Effector CD4-positive, alpha-beta T cell (primary cell): Measurements from ENCODE around the gene FCGR3B.
"Not testable (repeated sequence)": the region's sequence is repeated elsewhere in the genome, so short reads cannot be mapped to it uniquely, and the experiment has no call there.

Experiments used
- DNase-seq: peaks from one replicate; pipeline ENCODE4 v3.0.0-alpha.2; 2020

Gene FCGR3B

GRCh38 chr1:161605024-161605423 lies 26.0 kb downstream of the FCGR3B start:
- DNase-seq: not testable (repeated sequence)

- DNase-seq: not testable (repeated sequence)
Observed at GRCh38 chr1:161597077-161597476, 33.9 kb downstream of the FCGR3B start.

- not testable (repeated sequence) for DNase-seq
Observed at GRCh38 chr1:161595583-161595982, 35.4 kb downstream of the FCGR3B start.

GRCh38 chr1:161595173-161595572 lies 35.8 kb downstream of the FCGR3B start:
- DNase-seq: not testable (repeated sequence)

- not testable (repeated sequence) for DNase-seq
Observed at GRCh38 chr1:161594269-161594984, 36.5 kb downstream of the FCGR3B start.

- not testable (repeated sequence) for DNase-seq
Observed at GRCh38 chr1:161593092-161593755, 37.8 kb downstream of the FCGR3B start.

- not testable (repeated sequence) for DNase-seq
Observed at GRCh38 chr1:161592586-161592985, 38.4 kb downstream of the FCGR3B start.

- DNase-seq: not testable (repeated sequence)
Observed at GRCh38 chr1:161589920-161590319, 41.1 kb downstream of the FCGR3B start.

- DNase-seq: not testable (repeated sequence)
Observed at GRCh38 chr1:161589365-161589764, 41.6 kb downstream of the FCGR3B start.

- DNase-seq: not testable (repeated sequence)
Observed at GRCh38 chr1:161588596-161588995, 42.4 kb downstream of the FCGR3B start.

- DNase-seq: not testable (repeated sequence)
Observed at GRCh38 chr1:161582882-161583281, 48.1 kb downstream of the FCGR3B start.

GRCh38 chr1:161580879-161581537 lies 50.0 kb downstream of the FCGR3B start:
- DNase-seq: not testable (repeated sequence)

GRCh38 chr1:161579856-161580507 lies 51.0 kb downstream of the FCGR3B start:
- DNase-seq: not testable (repeated sequence)

GRCh38 chr1:161576676-161577075 lies 54.3 kb downstream of the FCGR3B start:
- not testable (repeated sequence) for DNase-seq
